Hair follicular keratinocyte (primary cell): ENCODE results near the gene MFAP2. TPM values are rescaled to one million over a fixed set of nuclear protein-coding genes. Genes with fewer than 3 reads are reported as not detected.

Experiments used
- total RNA-seq: library from RNA; depleted of rRNA; stranded (reverse); fragments of >200 nt; gene quantifications from 2 replicates; pipeline ENCODE4 v1.2.3, GENCODE V29; 2015

The MFAP2 gene
- total RNA-seq = 62.6 and 91.4 TPM in 2 replicates

DNA sequence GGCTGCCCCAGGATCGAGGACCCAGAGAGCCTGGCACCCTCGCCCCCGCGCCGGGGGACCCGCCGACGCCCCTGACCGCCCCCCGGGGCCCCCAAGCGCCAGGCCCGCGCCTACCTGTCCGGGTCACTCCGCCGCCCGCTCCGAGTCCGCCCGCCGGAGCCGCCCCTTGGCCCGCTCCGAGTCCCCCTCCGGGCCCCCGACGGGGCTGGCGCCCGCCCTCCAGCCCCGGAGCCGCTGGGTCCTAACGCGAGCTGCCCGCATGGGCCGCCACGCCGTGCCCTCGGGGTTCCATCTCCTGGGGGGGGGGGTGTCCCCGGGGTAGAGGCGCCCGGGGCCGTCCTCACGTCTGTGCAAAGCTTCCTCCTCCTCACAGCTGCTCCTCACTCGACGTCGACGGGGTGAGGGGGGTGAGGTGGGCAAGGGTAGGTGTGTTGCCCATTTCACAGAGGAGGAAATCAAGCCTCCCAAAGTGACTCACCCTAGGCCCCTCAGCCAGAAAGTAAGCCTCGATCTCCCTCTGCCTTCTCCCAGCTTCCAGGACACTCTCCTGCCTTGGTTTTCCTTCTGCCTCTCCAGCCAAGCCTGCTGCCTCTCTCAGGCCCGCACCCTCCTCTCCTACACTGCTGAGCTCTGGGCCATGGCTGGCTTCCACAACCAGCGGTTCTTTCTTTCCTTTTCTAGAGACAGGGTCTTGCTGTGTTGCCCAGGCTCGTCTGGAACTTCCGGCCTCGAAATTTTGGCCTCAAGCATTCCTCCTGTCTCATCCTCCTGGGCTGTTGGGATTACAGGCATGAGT is at the start of gene MFAP2:
Gene MFAP2 (minus strand): TSS at position 148 of the 796 bp plus-strand sequence. CDS start 2,347 bp downstream, outside the sequence.

GRCh38 chr1:17011439-17012307 is 31.3 kb upstream of the MFAP2 start, which contains the start of gene ATP13A2:
Gene ATP13A2, minus strand, starts transcription at chr1:17011928. Its CDS starts 190 bp downstream, at chr1:17011738.

Other genes with a start within 250 kb of the MFAP2 start
- under 0.01 TPM in 2 replicates for gene RNU1-4, start 240.1 kb downstream of the MFAP2 start, total RNA-seq
- gene RNU1-2, start 84.6 kb downstream of the MFAP2 start, total RNA-seq = under 0.01 TPM in 2 replicates
- 10.1 and 12.5 TPM in 2 replicates for gene CROCC, start 58.7 kb downstream of the MFAP2 start, total RNA-seq
- 73.6 and 76.7 TPM in 2 replicates for gene ATP13A2, start 31.3 kb upstream of the MFAP2 start, total RNA-seq
- gene SDHB, start 73.4 kb upstream of the MFAP2 start, total RNA-seq = 147 and 211 TPM in 2 replicates
- not detected in 2 replicates for gene PADI2, start 138.8 kb upstream of the MFAP2 start, total RNA-seq
- 0.39 TPM in 1 of 2 replicates, not detected in the other for gene PADI1, start 224.5 kb upstream of the MFAP2 start, total RNA-seq